Measurements from ENCODE around the gene ZNF428. TPM values are rescaled to one million over a fixed set of nuclear protein-coding genes. Genes with fewer than 3 reads are reported as not detected.

Gene ZNF428
- total RNA-seq, 1 donor from 2014 or later = 53.4 TPM

GRCh38 chr19:43625918-43626579 lies 6.6 kb upstream of the ZNF428 start:
- Histone ChIP-seq H4K20me1 (ENCODE audit: insufficient read depth, low read length) (no peaks in the 10 kb centered on the region), H3K4me2 (ENCODE audit: low read length) (no peak overlapping the region), H3K36me3 (ENCODE audit: insufficient read depth, low read length) (no peaks in the 10 kb centered on the region), H2AFZ (ENCODE audit: low read depth, low read length) (no peak overlapping the region), H3K4me1 (ENCODE audit: insufficient read depth, low read length) (no peaks in the 10 kb centered on the region), H3K79me2 (ENCODE audit: insufficient read depth, low read length) (no peaks in the 10 kb centered on the region), H3K9ac (ENCODE audit: low read length) (no peak overlapping the region), H3K9me3 (ENCODE audit: insufficient read depth, low read depth, low read length) (no peaks in the 10 kb centered on the region), H3K27me3 (ENCODE audit: insufficient read depth, low read length) (no peaks in the 10 kb centered on the region), H3K27ac (ENCODE audit: low read depth, low read length) (no peak overlapping the region), H3K4me3 (ENCODE audit: insufficient read depth, low read depth, low read length) (no peak overlapping the region)
- Mint-ChIP-seq H3K4me1 (ENCODE audit: low read depth, unreplicated experiment) (no peaks in the 10 kb centered on the region), H3K27ac (ENCODE audit: unreplicated experiment) (no peak overlapping the region), H3K36me3 (ENCODE audit: low read depth, unreplicated experiment) (peaks cover 4% of the 10 kb centered on the region), H3K4me3 (ENCODE audit: unreplicated experiment) (no peak overlapping the region), H3K27me3 (ENCODE audit: low read depth, unreplicated experiment) (no peaks in the 10 kb centered on the region), H3K9me3 (ENCODE audit: unreplicated experiment) (no peaks in the 10 kb centered on the region)
- FAIRE-seq (no peak), DNase-seq (ENCODE audit: low read depth) (no peak)
- TF ChIP-seq EZH2 (IDR thresholded peaks at IDR 0.05; ENCODE audit: insufficient read depth, low read length) (no peak), CTCF (IDR thresholded peaks at IDR 0.05; ENCODE audit: insufficient read depth, low read depth, low read length) (no peak)

GRCh38 chr19:43624933-43625332 lies 5.5 kb upstream of the ZNF428 start:
- Histone ChIP-seq H3K4me1 (ENCODE audit: insufficient read depth, low read length) (peaks cover 6% of the 10 kb centered on the region), H3K9ac (ENCODE audit: low read length) (no peak overlapping the region), H3K4me3 (ENCODE audit: insufficient read depth, low read depth, low read length) (no peak overlapping the region), H3K36me3 (ENCODE audit: insufficient read depth, low read length) (no peaks in the 10 kb centered on the region), H3K27ac (ENCODE audit: low read depth, low read length) (no peak overlapping the region), H3K27me3 (ENCODE audit: insufficient read depth, low read length) (no peaks in the 10 kb centered on the region), H2AFZ (ENCODE audit: low read depth, low read length) (no peak overlapping the region), H3K9me3 (ENCODE audit: insufficient read depth, low read depth, low read length) (no peaks in the 10 kb centered on the region), H3K79me2 (ENCODE audit: insufficient read depth, low read length) (peaks cover 5% of the 10 kb centered on the region), H4K20me1 (ENCODE audit: insufficient read depth, low read length) (no peaks in the 10 kb centered on the region), H3K4me2 (ENCODE audit: low read length) (no peak overlapping the region)
- FAIRE-seq (no peak), DNase-seq (ENCODE audit: low read depth) (no peak)
- Mint-ChIP-seq H3K27me3 (ENCODE audit: low read depth, unreplicated experiment) (no peaks in the 10 kb centered on the region), H3K27ac (ENCODE audit: unreplicated experiment) (no peak overlapping the region), H3K9me3 (ENCODE audit: unreplicated experiment) (no peaks in the 10 kb centered on the region), H3K4me3 (ENCODE audit: unreplicated experiment) (no peak overlapping the region), H3K36me3 (ENCODE audit: low read depth, unreplicated experiment) (peaks cover 1% of the 10 kb centered on the region), H3K4me1 (ENCODE audit: low read depth, unreplicated experiment) (peaks cover 4% of the 10 kb centered on the region)
- TF ChIP-seq EZH2 (IDR thresholded peaks at IDR 0.05; ENCODE audit: insufficient read depth, low read length) (no peak), CTCF (IDR thresholded peaks at IDR 0.05; ENCODE audit: insufficient read depth, low read depth, low read length) (no peak)

- no peaks in the 10 kb centered on the region for H3K36me3 ChIP-seq (ENCODE audit: insufficient read depth, low read length)
- FAIRE-seq = no peak
- H3K9me3 Mint-ChIP-seq (ENCODE audit: unreplicated experiment) = no peaks in the 10 kb centered on the region
Observed at GRCh38 chr19:43623889-43624670, 4.7 kb upstream of the ZNF428 start.

More at GRCh38 chr19:43623889-43624670, 4.7 kb upstream of the ZNF428 start:
- Histone ChIP-seq H3K27ac (ENCODE audit: low read depth, low read length) (no peak overlapping the region), H2AFZ (ENCODE audit: low read depth, low read length) (no peak overlapping the region), H3K4me2 (ENCODE audit: low read length) (no peak overlapping the region), H3K79me2 (ENCODE audit: insufficient read depth, low read length) (peaks cover 10% of the 10 kb centered on the region), H3K9ac (ENCODE audit: low read length) (no peak overlapping the region), H3K4me3 (ENCODE audit: insufficient read depth, low read depth, low read length) (no peak overlapping the region), H4K20me1 (ENCODE audit: insufficient read depth, low read length) (no peaks in the 10 kb centered on the region), H3K4me1 (ENCODE audit: insufficient read depth, low read length) (peaks cover 7% of the 10 kb centered on the region), H3K27me3 (ENCODE audit: insufficient read depth, low read length) (no peaks in the 10 kb centered on the region), H3K9me3 (ENCODE audit: insufficient read depth, low read depth, low read length) (no peaks in the 10 kb centered on the region)
- H3K27me3 Mint-ChIP-seq (ENCODE audit: low read depth, unreplicated experiment) = no peaks in the 10 kb centered on the region
- H3K4me3 Mint-ChIP-seq (ENCODE audit: unreplicated experiment) = no peak overlapping the region
- no peak for DNase-seq (ENCODE audit: low read depth)
- peaks cover 4% of the 10 kb centered on the region for H3K4me1 Mint-ChIP-seq (ENCODE audit: low read depth, unreplicated experiment)
- H3K27ac Mint-ChIP-seq (ENCODE audit: unreplicated experiment) = no peak overlapping the region
- peaks cover 1% of the 10 kb centered on the region for H3K36me3 Mint-ChIP-seq (ENCODE audit: low read depth, unreplicated experiment)
- TF ChIP-seq EZH2 (IDR thresholded peaks at IDR 0.05; ENCODE audit: insufficient read depth, low read length) (no peak), CTCF (IDR thresholded peaks at IDR 0.05; ENCODE audit: insufficient read depth, low read depth, low read length) (no peak)

All from astrocyte (in vitro differentiated cells and primary cell).